Measurements from ENCODE around the gene SNAP29. TPM values are rescaled to one million over a fixed set of nuclear protein-coding genes. Genes with fewer than 3 reads are reported as not detected.

Gene SNAP29
- total RNA-seq, 6 donors from 2014 or later: 10.2 to 28.3 (median 19.8) TPM

GRCh38 chr22:20881869-20882815, 23.3 kb downstream of the SNAP29 start:
- Histone ChIP-seq H3K4me1 (peaks cover 0 to 8% (median 6%) of the 10 kb centered on the region in 4 donors), H3K9me3 (no peaks in the 10 kb centered on the region), H3K27me3 (no peaks in the 10 kb centered on the region), H3K36me3 (peaks cover 4 to 66% (median 42%) of the 10 kb centered on the region in 4 donors), H3K4me3 (no peak overlapping the region), H3K27ac (no peak overlapping the region)
- no peak for DNase-seq
- ATAC-seq (ENCODE audit: low FRiP score in 2 of 2): no peak
- TF ChIP-seq, protein P1, sequence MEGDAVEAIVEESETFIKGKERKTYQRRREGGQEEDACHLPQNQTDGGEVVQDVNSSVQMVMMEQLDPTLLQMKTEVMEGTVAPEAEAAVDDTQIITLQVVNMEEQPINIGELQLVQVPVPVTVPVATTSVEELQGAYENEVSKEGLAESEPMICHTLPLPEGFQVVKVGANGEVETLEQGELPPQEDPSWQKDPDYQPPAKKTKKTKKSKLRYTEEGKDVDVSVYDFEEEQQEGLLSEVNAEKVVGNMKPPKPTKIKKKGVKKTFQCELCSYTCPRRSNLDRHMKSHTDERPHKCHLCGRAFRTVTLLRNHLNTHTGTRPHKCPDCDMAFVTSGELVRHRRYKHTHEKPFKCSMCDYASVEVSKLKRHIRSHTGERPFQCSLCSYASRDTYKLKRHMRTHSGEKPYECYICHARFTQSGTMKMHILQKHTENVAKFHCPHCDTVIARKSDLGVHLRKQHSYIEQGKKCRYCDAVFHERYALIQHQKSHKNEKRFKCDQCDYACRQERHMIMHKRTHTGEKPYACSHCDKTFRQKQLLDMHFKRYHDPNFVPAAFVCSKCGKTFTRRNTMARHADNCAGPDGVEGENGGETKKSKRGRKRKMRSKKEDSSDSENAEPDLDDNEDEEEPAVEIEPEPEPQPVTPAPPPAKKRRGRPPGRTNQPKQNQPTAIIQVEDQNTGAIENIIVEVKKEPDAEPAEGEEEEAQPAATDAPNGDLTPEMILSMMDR (IDR thresholded peaks at IDR 0.05): no peak
- no peak for TF ChIP-seq POLR2AphosphoS5 (IDR thresholded peaks at IDR 0.05)
- TF ChIP-seq POLR2A (IDR thresholded peaks at IDR 0.05): no peak
- no peak for TF ChIP-seq EP300 (IDR thresholded peaks at IDR 0.05)
- WGBS, 2 donors: 90 to 91% methylated on average over 8 to 9 of the region's 9 CpGs

DNA sequence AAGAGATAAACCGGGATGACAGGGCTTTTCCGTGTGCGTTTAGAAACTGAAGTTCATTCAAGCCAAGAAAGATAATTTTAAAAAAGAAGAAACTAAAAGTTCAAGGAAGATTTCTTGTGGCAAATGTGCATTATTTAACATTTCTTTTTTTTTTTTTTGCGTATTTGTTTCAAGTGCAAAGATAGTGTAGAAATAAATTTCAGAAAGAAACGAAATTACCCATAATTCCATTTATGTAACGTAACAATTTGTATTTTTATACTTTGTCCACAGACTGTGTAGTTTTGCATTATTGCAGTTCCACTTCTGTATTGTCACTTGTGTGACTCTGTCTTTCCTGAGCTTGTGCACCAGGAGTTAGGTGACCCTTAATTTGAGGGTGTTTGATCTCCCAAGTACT, 24.0 kb downstream of the SNAP29 start:
- whole genome bisulfite sequencing, 2 donors: 85 to 94% methylated on average over 6 of the region's 6 CpGs
- Histone ChIP-seq H3K4me1 (peaks cover 0 to 8% (median 6%) of the 10 kb centered on the region in 4 donors), H3K9me3 (no peaks in the 10 kb centered on the region), H3K27me3 (no peaks in the 10 kb centered on the region), H3K27ac (no peak overlapping the region), H3K36me3 (peaks cover 11 to 66% (median 44%) of the 10 kb centered on the region in 4 donors), H3K4me3 (no peak overlapping the region)
- ATAC-seq (ENCODE audit: low FRiP score in 2 of 2) (no peak), DNase-seq (no peak)
- TF ChIP-seq POLR2AphosphoS5 (IDR thresholded peaks at IDR 0.05) (no peak), POLR2A (IDR thresholded peaks at IDR 0.05) (no peak), EP300 (IDR thresholded peaks at IDR 0.05) (no peak)
- TF ChIP-seq, protein P1 (IDR thresholded peaks at IDR 0.05): no peak

- no peak overlapping the region for H3K27ac ChIP-seq
- 78 to 79% methylated on average over 4 of the region's 4 CpGs for WGBS, 2 donors
- TF ChIP-seq POLR2A (IDR thresholded peaks at IDR 0.05): no peak
- TF ChIP-seq POLR2AphosphoS5 (IDR thresholded peaks at IDR 0.05): no peak
- TF ChIP-seq, protein P1 (IDR thresholded peaks at IDR 0.05): no peak
- no peak for TF ChIP-seq EP300 (IDR thresholded peaks at IDR 0.05)
- DNase-seq (no peak), ATAC-seq (ENCODE audit: low FRiP score in 2 of 2) (no peak)
- no peaks in the 10 kb centered on the region for H3K9me3 ChIP-seq
- H3K4me3 ChIP-seq: no peak overlapping the region
- H3K36me3 ChIP-seq: peaks cover 17 to 79% (median 57%) of the 10 kb centered on the region in 4 donors
- no peaks in the 10 kb centered on the region for H3K27me3 ChIP-seq
- peaks cover 0 to 8% (median 6%) of the 10 kb centered on the region in 4 donors for H3K4me1 ChIP-seq
Measured at GRCh38 chr22:20884454-20884853, 25.6 kb downstream of the SNAP29 start.

- Histone ChIP-seq H3K4me1 (peaks cover 0 to 8% (median 6%) of the 10 kb centered on the region in 4 donors), H3K4me3 (peak overlapping the region in 1 of 4 donors; percentile 13), H3K36me3 (peaks cover 20 to 85% (median 60%) of the 10 kb centered on the region in 4 donors), H3K27me3 (no peaks in the 10 kb centered on the region), H3K27ac (peak overlapping the region; percentile 47 to 69 (median 62)), H3K9me3 (no peaks in the 10 kb centered on the region)
- no peak for ATAC-seq (ENCODE audit: low FRiP score in 2 of 2)
- DNase-seq: no peak
- no peak for TF ChIP-seq EP300 (IDR thresholded peaks at IDR 0.05)
- no peak for TF ChIP-seq POLR2A (IDR thresholded peaks at IDR 0.05)
- no peak for TF ChIP-seq POLR2AphosphoS5 (IDR thresholded peaks at IDR 0.05)
- TF ChIP-seq, protein P1 (IDR thresholded peaks at IDR 0.05): no peak
- WGBS, 2 donors: 68 to 75% methylated on average over 8 of the region's 8 CpGs
Measured at GRCh38 chr22:20885017-20885556, 26.3 kb downstream of the SNAP29 start.
